ENCODE results near the gene CMTM1.

Gene CMTM1

DNA sequence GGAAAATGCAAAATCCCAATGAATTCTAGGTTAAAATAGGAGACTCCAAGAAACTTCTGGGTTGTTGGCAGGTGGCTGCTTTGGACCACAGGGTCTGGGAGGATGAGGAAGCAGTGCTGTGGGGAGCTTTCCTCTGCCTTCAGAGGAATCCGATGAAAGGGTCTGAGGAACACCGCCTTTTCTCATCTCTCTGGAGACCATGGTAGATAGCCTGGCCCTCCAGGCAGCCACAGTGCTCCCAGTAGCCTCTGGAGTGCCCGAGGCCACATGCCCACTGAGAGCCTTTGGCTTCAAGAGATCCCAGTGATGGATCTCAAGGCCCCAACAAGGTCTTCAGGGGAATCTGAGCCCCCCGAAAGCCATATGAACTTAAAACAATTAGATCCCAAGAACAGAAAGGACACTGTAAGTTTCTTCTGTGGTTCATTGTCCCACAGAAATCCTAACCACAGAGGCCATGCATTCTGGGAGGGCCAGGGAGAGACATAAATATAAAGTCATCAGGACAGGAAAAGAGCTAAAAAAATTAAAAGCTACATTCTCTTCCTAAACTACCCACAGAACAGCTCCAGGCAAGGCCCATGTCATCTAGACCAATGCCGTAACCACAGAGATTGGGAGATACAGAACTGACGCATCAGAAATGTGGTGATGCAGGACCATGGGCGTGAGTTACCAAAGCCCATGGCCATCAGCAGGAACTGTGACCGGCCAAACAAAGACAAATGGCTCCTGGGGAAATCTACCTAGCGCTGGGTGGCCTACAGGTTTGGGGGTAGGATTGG is 40.7 kb upstream of the CMTM1 start:
- H3K4me3 ChIP-seq (ENCODE audit: control insufficient read depth, low read depth, low read length), result no peak overlapping the region
- no peak for DNase-seq (ENCODE audit: low read depth)
- TF ChIP-seq, protein P1, sequence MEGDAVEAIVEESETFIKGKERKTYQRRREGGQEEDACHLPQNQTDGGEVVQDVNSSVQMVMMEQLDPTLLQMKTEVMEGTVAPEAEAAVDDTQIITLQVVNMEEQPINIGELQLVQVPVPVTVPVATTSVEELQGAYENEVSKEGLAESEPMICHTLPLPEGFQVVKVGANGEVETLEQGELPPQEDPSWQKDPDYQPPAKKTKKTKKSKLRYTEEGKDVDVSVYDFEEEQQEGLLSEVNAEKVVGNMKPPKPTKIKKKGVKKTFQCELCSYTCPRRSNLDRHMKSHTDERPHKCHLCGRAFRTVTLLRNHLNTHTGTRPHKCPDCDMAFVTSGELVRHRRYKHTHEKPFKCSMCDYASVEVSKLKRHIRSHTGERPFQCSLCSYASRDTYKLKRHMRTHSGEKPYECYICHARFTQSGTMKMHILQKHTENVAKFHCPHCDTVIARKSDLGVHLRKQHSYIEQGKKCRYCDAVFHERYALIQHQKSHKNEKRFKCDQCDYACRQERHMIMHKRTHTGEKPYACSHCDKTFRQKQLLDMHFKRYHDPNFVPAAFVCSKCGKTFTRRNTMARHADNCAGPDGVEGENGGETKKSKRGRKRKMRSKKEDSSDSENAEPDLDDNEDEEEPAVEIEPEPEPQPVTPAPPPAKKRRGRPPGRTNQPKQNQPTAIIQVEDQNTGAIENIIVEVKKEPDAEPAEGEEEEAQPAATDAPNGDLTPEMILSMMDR (conservative IDR thresholded peaks at IDR 0.05; ENCODE audit: control insufficient read depth, insufficient read depth, low read depth, low read length), result no peak

DNA sequence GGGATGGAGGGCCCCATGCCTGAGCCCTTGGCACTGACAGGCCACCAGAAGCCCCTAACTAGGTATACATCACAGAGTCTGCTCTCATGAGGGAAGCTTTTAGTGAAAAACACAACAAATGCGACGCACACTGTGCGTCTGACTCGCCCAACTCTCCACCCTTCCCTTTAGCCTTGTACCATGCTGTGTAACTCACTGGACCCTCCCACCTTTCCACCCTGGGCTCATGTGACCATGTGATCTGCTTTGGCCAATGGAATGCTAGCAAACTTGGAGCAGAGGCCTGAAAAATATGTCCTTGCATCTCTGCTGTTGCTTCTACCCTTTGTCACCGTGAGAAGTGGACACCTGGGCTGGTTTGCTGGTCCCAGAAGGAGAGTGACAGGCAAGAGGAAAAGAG is 37.9 kb upstream of the CMTM1 start:
- no peak overlapping the region for H3K4me3 ChIP-seq (ENCODE audit: control insufficient read depth, low read depth, low read length)
- TF ChIP-seq, protein P1 (conservative IDR thresholded peaks at IDR 0.05; ENCODE audit: control insufficient read depth, insufficient read depth, low read depth, low read length), result no peak
- DNase-seq (ENCODE audit: low read depth), result no peak

DNA sequence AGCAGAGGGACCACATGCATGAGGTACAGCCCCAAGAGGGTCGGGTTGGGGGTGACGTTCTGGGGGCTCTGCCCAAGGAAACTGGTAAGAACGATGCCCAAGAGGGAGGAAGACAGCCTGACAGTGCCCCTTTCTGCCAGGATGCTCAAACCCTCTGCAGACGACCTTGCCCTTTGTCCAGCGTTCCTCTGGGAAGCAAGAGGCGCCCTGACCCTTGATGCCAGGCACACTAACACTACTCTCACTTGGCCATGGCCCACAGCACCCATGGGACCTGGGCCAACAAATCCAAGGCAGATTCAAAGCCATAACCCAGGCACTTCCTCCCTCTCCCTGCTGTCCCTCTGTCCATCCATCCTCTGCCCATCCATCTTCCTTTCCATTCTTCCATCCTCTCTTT is 36.8 kb upstream of the CMTM1 start:
- TF ChIP-seq, protein P1 (conservative IDR thresholded peaks at IDR 0.05; ENCODE audit: control insufficient read depth, insufficient read depth, low read depth, low read length), result no peak
- DNase-seq (ENCODE audit: low read depth), result no peak
- H3K4me3 ChIP-seq (ENCODE audit: control insufficient read depth, low read depth, low read length), result no peak overlapping the region

DNA sequence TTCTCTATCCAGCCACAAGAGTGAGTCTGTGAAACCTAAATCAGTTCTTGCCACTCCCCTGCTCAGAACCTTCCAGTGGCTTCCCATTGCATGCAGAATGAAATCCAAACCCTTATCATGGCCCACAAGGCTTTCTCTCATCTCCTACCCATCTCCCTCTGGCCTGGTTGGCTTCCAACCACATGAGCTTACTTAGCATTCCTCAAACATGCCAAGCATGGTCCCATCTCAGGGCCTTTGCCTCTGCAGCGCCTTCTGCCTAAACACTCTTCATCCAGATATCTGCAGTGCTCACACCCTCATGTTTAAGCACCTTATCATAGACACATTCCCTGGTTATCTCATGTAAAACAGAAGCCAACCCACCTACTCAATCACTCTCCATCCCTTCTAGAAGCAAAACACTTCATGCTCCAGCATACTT is 31.9 kb upstream of the CMTM1 start:
- TF ChIP-seq, protein P1 (conservative IDR thresholded peaks at IDR 0.05; ENCODE audit: control insufficient read depth, insufficient read depth, low read depth, low read length), result no peak
- H3K4me3 ChIP-seq (ENCODE audit: control insufficient read depth, low read depth, low read length), result no peak overlapping the region
- no peak for DNase-seq (ENCODE audit: low read depth)

DNA sequence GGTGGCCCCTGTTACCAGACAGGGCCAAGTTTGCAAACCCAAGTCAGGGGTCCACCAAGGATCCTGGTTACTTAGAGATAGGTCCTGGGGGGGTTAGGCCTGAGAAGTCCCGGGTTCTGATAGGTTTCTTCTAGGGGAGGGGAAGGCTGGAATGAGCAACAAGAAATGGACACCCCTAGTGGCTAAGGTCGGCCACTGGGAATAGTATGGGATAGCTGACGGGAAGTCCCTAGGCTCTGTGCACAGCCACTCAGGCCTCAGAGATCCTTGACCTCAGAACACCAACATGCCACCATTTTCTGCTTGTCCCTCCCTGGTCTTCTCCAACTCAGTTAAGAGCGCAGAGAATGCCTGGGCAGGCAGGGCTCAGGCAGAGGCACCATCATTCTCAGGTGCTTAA is 29.7 kb upstream of the CMTM1 start:
- TF ChIP-seq, protein P1 (conservative IDR thresholded peaks at IDR 0.05; ENCODE audit: control insufficient read depth, insufficient read depth, low read depth, low read length), result no peak
- no peak overlapping the region for H3K4me3 ChIP-seq (ENCODE audit: control insufficient read depth, low read depth, low read length)
- DNase-seq (ENCODE audit: low read depth), result no peak

DNA sequence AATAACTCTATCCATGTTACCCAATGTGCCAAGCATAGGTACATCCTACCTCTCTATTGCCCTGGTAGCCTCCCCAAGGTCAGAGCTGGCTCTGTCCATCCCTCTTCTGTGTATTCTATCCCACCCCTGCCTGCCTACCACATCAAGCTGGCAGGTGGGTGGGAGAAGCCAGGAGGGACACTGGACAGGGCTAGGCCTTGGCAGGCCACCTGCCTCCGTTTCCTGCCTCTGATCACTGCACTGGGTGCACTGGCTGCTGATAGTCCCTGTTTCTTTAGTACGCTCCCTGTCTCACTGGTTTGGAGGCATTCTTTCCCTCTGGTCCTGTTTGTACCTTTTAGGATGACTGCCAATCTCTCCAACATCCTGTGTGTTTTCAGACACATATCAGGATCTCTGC is 29.0 kb upstream of the CMTM1 start:
- no peak for DNase-seq (ENCODE audit: low read depth)
- TF ChIP-seq, protein P1 (conservative IDR thresholded peaks at IDR 0.05; ENCODE audit: control insufficient read depth, insufficient read depth, low read depth, low read length), result no peak
- H3K4me3 ChIP-seq (ENCODE audit: control insufficient read depth, low read depth, low read length), result no peak overlapping the region
